RKO (cell line): ENCODE measurements around the gene TBC1D12.
"Not testable (repeated sequence)": the region's sequence is repeated elsewhere in the genome, so short reads cannot be mapped to it uniquely, and the experiment has no call there.

Experiments used
- DNase-seq: peaks from one replicate; pipeline ENCODE4 v3.0.0-alpha.2; 2016; ENCODE audit warnings: low spot score

Gene TBC1D12

GRCh38 chr10:94546049-94546900 lies 143.9 kb downstream of the TBC1D12 start:
- peak; percentile 58 for DNase-seq

GRCh38 chr10:94546901-94547185 lies 144.5 kb downstream of the TBC1D12 start:
- DNase-seq: peak; percentile 55

GRCh38 chr10:94549221-94549620 lies 146.9 kb downstream of the TBC1D12 start:
- no peak for DNase-seq

- not testable (repeated sequence) for DNase-seq
Measured at GRCh38 chr10:94567714-94568307, 165.5 kb downstream of the TBC1D12 start.

DNA sequence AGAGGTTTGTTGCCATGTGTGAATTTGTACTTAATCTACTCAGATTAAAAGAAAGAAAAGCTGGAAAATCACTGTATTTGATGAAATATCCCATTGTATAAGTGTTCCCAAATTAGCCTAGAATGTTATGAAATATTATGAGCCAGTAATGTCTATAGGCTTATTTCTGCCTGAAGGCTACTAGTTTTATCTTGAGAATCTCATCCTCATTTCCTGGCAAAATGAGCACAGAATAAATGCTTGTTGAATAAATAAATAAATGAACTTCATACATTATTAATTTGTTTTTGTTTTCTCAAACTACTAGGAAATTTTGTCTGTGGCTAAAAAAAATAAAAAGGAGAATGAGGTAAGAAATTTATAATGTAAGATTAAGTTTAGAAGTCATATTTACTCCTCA lies 168.7 kb downstream of the TBC1D12 start:
- DNase-seq: no peak

DNA sequence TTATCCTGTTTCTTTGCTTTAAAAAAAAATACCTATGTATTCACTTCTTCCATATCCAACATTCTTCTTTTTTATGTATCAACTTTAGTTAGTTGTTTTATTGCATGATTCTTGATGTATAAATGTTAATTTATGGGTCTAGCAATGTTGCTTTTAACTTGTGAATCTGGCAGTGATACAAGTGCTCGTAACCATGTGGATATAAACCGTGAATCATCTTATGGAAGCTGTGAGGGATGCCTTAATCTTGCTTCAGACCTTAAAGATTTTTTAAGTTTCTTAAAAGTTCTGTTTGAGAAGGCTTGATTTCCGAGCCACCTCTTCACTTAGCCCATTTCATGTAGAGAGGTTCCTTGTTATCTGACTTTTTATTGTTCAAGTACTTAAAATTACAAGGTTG lies 169.2 kb downstream of the TBC1D12 start:
- no peak for DNase-seq

- no peak for DNase-seq
Measured at GRCh38 chr10:94578790-94579189, 176.4 kb downstream of the TBC1D12 start.

GRCh38 chr10:94583124-94583523 lies 180.8 kb downstream of the TBC1D12 start:
- no peak for DNase-seq
